GM21515 (cell line): ENCODE measurements around the gene SOCS4.

Source experiments
- ATAC-seq: cut with Tn5 transposase; IDR thresholded peaks from one replicate; pipeline ENCODE4 v1.9.1; 2021; ENCODE audit not compliant: unreplicated experiment

The SOCS4 gene

DNA sequence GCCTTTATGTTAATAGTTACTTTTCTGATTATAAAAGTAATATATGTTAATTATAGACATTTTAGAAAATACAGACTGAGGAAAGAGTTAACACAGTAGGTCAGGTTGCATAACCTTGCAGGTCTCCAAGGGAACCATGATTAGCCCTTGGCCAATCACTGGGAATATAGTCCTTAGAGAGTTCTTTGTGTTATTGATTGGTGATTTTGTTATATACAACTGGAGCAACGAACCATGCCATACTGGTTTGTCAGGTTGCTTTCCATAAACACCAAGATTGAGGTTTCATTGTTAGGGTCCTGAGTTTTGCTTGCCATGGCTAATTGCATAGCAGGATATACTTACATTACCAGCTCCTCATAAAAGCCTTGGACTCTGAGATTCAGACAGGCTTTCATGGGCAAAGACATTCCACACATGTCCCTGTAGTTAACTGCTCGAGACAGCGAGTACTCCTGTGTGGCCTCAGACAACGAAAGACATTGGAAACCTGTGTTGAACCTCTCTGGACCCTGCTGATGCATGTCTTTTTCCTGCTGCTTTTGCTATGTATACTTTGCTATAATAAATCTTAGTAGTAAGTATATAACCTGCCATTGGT, 58.1 kb downstream of the SOCS4 start:
- no peak for ATAC-seq

DNA sequence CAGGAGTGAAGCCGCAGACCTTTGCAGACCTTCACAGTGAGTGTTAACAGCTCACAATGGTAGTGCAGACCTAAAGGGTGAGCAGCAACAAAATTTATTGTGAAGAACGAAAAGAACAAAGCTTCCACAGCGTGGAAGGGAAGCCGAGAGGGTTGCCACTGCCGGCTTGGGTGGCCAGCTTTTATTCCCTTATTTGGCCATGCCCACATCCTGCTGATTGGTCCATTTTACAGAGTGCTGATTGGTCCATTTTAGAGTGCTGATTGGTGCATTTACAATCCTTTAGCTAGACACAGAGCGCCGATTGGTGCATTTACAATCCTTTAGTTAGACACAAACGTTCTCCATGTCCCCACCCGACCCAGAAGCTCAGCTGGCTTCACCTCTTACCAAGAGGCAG, 59.9 kb downstream of the SOCS4 start:
- ATAC-seq = no peak

DNA sequence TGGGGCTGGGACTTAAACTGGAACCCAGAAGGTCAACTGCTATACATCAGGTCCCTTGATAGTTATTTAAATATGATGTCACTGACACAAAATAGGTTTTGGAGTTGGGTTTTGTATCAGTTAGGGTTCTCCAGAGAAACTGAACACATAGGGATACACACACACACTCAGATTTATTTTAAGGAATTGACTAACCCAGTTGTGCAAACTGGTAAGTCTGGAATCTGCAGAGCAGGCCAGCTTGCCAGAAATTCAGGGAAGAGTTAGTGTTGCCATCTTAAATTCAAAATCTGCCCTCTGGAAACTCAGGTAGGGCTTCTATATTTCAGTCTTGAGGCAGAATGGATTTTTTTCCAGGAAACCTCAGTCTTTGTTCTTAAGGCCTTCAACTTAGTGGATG, 61.3 kb downstream of the SOCS4 start:
- no peak for ATAC-seq

DNA sequence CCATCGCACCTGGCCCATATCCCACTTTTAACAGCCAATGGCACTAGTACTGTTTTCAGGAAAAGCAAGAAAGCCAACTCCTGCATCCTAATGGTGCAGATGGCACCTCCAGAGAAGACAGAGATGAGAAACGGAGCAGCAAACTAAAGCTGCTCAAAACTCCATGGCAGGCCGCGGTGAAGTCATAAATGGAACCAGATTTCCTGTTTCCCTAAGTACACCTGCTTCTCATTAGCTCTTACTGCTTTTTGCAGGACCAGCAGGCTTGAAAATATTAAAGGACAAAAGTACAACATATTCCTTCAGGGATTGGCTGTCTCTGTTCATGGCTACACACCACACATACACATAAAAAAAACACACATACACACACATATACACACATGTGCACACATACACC, 65.3 kb downstream of the SOCS4 start:
- ATAC-seq = no peak

DNA sequence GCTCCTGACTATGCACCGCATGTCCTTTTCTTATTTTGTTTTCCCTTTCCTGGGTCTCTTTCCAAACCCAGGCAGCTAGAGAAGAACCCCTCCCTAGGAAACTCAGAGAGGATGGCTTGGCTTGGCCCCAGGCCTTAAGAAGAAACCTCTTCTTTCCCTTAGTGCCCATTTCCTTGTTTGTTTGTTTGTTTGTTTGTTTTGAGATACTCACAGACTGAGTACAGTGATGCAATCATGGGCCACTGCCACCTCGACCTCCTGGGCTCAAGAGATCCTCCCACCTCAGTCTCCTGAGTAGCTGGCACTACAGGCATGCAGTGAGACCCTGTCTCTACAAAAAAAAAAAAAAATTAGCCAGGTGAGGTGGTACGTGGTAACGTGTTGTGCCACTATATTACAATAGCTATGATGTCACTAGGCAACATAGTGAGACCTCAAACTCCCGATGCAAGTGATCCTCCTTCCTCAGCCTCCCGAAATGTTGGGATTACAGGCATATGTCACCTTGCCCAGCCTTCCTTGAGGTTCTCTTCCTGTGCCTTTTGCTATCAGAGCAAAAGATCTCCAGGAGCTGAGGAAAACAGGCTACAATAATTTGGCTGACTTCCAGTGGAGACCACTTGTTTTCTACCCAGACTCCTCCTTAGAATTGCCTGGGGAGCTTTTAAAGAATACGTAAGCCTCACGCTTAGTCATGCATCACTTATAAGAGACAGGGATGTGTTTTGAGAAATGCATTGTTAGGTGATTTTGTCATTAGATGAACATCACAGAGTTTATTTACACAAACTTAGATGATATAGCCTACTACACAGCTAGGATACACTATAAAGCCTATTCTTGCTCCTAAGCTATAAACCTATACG, 67.5 kb downstream of the SOCS4 start:
- no peak for ATAC-seq

DNA sequence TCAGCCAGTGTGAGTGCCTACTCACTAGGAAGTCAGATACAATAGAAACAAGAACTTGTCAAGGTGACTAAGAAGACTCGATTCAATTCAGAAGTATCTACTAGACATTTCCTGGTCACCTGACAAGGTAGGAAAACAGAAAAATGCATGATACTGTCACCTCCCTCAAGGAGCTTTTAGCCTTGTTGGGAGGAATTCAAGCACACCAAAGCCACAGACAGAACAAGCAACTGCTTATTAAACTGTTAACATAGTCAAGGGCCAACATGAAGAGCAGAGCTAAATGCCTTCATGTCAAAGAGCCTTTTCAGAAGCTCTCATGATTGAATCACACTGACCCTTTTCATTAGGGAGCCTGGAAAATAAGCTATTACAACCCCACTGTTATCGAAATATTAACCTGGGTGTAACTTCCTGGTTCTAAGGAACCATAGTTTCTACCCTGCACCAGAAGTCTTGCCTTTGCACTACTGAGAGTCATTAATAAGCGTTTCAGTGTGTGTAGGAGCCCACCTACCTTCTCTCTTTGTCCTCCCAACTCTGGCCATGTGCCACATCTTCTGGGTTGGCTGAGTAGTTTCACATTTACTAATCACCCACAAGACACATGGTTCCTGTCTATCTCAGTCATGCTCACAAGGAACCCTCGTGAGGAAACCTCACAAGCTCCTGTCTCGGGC, 71.0 kb downstream of the SOCS4 start:
- peak; percentile 67 for ATAC-seq

DNA sequence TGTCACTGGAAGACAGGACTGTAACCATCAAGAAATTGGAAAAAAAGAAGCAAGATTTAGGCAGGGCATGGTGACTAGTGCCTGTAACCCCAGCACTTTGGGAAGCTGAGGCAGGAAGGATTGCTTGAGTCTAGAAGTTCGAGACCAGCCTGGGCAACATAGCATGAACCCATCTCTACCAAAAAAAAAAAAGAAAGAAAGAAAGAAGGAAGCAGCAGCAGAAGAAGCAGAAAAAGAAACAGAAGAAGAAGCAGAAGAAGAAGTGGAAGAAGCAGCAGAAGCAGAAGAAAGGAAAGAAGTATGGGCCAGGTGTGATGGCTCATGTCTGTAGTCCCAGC, 71.5 kb downstream of the SOCS4 start:
- no peak for ATAC-seq
